ENCODE results near the gene SYDE1.

- TF ChIP-seq GATA3 (IDR thresholded peaks at IDR 0.05; ENCODE audit: low read depth, low read length) (no peak), GATA2 (IDR thresholded peaks at IDR 0.05; ENCODE audit: low read depth, low read length) (no peak)
These were observed 3.2 kb upstream of the SYDE1 start for GRCh38 chr19:15104003-15104402.

All from SH-SY5Y (cell line).